Neural progenitor cell (in vitro differentiated cells): ENCODE results near the gene SLC6A18.

ENCODE experiments used
- CTCF ChIP-seq: fragments of 200-600 bp; sonication (generic); IDR thresholded peaks from 2 replicates; pipeline ENCODE4 v1.5.1; 2017; ENCODE audit warnings: antibody characterized with exemption, mild to moderate bottlenecking
- EZH2 ChIP-seq: fragments of 200-600 bp; sonication (generic); IDR thresholded peaks from 2 replicates; pipeline ENCODE4 v1.6.1; 2017; ENCODE audit warnings: antibody characterized with exemption, mild to moderate bottlenecking, moderate library complexity

- TF ChIP-seq CTCF: no peak
- no peak for TF ChIP-seq EZH2
These were observed 37.2 kb downstream of the SLC6A18 start for GRCh38 chr5:1262381-1262780.
